GM10266 (cell line): Measurements from ENCODE around the gene PEX5.

Source experiments
- DNase-seq: peaks from one replicate; pipeline ENCODE4 v3.0.0; 2012; ENCODE audit errors: extremely low spot score
- TF ChIP-seq, protein P1 (sequence below): IDR thresholded peaks from 2 replicates; pipeline ENCODE4 v1.5.1; 2012; ENCODE audit warnings: mild to moderate bottlenecking, low read depth; ENCODE audit not compliant: control insufficient read depth, insufficient read depth; ENCODE audit errors: missing control alignments

Gene PEX5

DNA sequence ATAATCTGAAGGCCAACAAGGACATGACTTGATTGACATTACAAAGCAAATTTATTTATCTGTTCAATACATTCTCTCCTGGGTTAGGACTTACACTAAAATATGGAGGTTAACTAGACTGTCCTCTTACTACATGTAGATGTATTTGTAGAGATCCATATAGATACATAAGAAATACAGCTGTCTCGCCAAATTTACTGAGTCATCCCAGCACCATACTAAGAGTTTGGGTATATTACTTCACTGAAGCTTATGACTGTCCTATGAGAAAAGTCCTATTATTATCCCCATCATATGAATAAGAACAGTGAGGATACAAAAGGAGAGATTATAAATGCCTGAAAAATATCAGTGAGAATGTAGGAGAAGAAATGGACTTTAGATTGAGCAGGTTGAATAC, 69.6 kb downstream of the PEX5 start:
- DNase-seq = no peak
- TF ChIP-seq, protein P1, sequence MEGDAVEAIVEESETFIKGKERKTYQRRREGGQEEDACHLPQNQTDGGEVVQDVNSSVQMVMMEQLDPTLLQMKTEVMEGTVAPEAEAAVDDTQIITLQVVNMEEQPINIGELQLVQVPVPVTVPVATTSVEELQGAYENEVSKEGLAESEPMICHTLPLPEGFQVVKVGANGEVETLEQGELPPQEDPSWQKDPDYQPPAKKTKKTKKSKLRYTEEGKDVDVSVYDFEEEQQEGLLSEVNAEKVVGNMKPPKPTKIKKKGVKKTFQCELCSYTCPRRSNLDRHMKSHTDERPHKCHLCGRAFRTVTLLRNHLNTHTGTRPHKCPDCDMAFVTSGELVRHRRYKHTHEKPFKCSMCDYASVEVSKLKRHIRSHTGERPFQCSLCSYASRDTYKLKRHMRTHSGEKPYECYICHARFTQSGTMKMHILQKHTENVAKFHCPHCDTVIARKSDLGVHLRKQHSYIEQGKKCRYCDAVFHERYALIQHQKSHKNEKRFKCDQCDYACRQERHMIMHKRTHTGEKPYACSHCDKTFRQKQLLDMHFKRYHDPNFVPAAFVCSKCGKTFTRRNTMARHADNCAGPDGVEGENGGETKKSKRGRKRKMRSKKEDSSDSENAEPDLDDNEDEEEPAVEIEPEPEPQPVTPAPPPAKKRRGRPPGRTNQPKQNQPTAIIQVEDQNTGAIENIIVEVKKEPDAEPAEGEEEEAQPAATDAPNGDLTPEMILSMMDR = no peak
